ENCODE results near the gene SEC31A.
"Not testable (repeated sequence)": the region's sequence is repeated elsewhere in the genome, so short reads cannot be mapped to it uniquely, and the experiment has no call there.

The SEC31A gene

GRCh38 chr4:82825425-82825824 is 65.5 kb downstream of the SEC31A start:
- no peak for DNase-seq

- DNase-seq, result no peak
Measured at GRCh38 chr4:82823062-82823461, 67.9 kb downstream of the SEC31A start.

- DNase-seq, result no peak
Measured at GRCh38 chr4:82820689-82821088, 70.3 kb downstream of the SEC31A start.

- no peak for DNase-seq
Measured at GRCh38 chr4:82818664-82819662, 72.0 kb downstream of the SEC31A start.

- DNase-seq, result not testable (repeated sequence)
Measured at GRCh38 chr4:82816874-82817273, 74.1 kb downstream of the SEC31A start.

GRCh38 chr4:82814034-82814433 is 76.9 kb downstream of the SEC31A start:
- DNase-seq, result no peak

GRCh38 chr4:82811838-82812341 is 79.1 kb downstream of the SEC31A start:
- no peak for DNase-seq

GRCh38 chr4:82811392-82811791 is 79.6 kb downstream of the SEC31A start:
- no peak for DNase-seq

- no peak for DNase-seq
Measured at GRCh38 chr4:82810176-82810575, 80.8 kb downstream of the SEC31A start.

- DNase-seq, result no peak
Measured at GRCh38 chr4:82809619-82810018, 81.3 kb downstream of the SEC31A start.

- no peak for DNase-seq
Measured at GRCh38 chr4:82803746-82804145, 87.2 kb downstream of the SEC31A start.

GRCh38 chr4:82802911-82803310 is 88.0 kb downstream of the SEC31A start:
- no peak for DNase-seq

GRCh38 chr4:82801910-82802521 is 88.9 kb downstream of the SEC31A start:
- DNase-seq, result peak; percentile 34

GRCh38 chr4:82799006-82799881 is 91.7 kb downstream of the SEC31A start:
- peak; percentile 32 for DNase-seq

- DNase-seq, result peak; percentile 92
Measured at GRCh38 chr4:82798168-82799005, 92.6 kb downstream of the SEC31A start, which contains the start of gene SCD5. TSS of gene SCD5 (minus strand) at chr4:82798796. CDS start at chr4:82798537, 259 bp downstream.

GRCh38 chr4:82797405-82798111 is 93.4 kb downstream of the SEC31A start:
- no peak for DNase-seq

GRCh38 chr4:82797040-82797404 is 93.9 kb downstream of the SEC31A start:
- DNase-seq, result peak; percentile 22

- no peak for DNase-seq
Measured at GRCh38 chr4:82792912-82793649, 97.9 kb downstream of the SEC31A start.

- no peak for DNase-seq
Measured at GRCh38 chr4:82791179-82791578, 99.8 kb downstream of the SEC31A start.

- DNase-seq, result no peak
Measured at GRCh38 chr4:82790060-82790660, 100.8 kb downstream of the SEC31A start.
